ENCODE measurements around the gene TDRD7.

The TDRD7 gene

GRCh38 chr9:97500765-97501176, 88.9 kb downstream of the TDRD7 start:
- no peak for TF ChIP-seq CTCF (IDR thresholded peaks at IDR 0.05; ENCODE audit: low read depth, low read length)
- no peak for TF ChIP-seq MAX (IDR thresholded peaks at IDR 0.05; ENCODE audit: low read depth, low read length)
- no peak for DNase-seq (ENCODE audit: low read depth)
- no peak overlapping the region for H3K4me3 ChIP-seq (ENCODE audit: low read depth, low read length)

- peak; percentile 12 for TF ChIP-seq CTCF (IDR thresholded peaks at IDR 0.05; ENCODE audit: low read depth, low read length)
- TF ChIP-seq MAX (IDR thresholded peaks at IDR 0.05; ENCODE audit: low read depth, low read length): no peak
- H3K4me3 ChIP-seq (ENCODE audit: low read depth, low read length): no peak within 1 kb of the TSS
- peak; percentile 71 for DNase-seq (ENCODE audit: low read depth)
Measured at GRCh38 chr9:97501177-97501971, 89.5 kb downstream of the TDRD7 start, which contains the start of gene TMOD1. Gene TMOD1 (plus strand): TSS chr9:97501666. CDS start chr9:97524189, 22,523 bp downstream.

GRCh38 chr9:97501972-97502221, 90.0 kb downstream of the TDRD7 start:
- no peak for TF ChIP-seq MYC (IDR thresholded peaks at IDR 0.05; ENCODE audit: low read depth, low read length)
- no peak for TF ChIP-seq CTCF (IDR thresholded peaks at IDR 0.05; ENCODE audit: low read depth, low read length)
- no peak for DNase-seq (ENCODE audit: low read depth)
- no peak overlapping the region for H3K4me3 ChIP-seq (ENCODE audit: low read depth, low read length)

GRCh38 chr9:97502222-97502983, 90.5 kb downstream of the TDRD7 start:
- no peak for DNase-seq (ENCODE audit: low read depth)
- TF ChIP-seq MYC (IDR thresholded peaks at IDR 0.05; ENCODE audit: low read depth, low read length) (no peak), MAX (IDR thresholded peaks at IDR 0.05; ENCODE audit: low read depth, low read length) (no peak), CTCF (IDR thresholded peaks at IDR 0.05; ENCODE audit: low read depth, low read length) (no peak), POLR2A (IDR thresholded peaks at IDR 0.05; ENCODE audit: extremely low read depth, insufficient read length) (no peak)
- H3K4me3 ChIP-seq (ENCODE audit: low read depth, low read length): no peak overlapping the region

- no peak for TF ChIP-seq MAX (IDR thresholded peaks at IDR 0.05; ENCODE audit: low read depth, low read length)
- no peak for TF ChIP-seq POLR2A (IDR thresholded peaks at IDR 0.05; ENCODE audit: extremely low read depth, insufficient read length)
- no peak for TF ChIP-seq MYC (IDR thresholded peaks at IDR 0.05; ENCODE audit: low read depth, low read length)
- TF ChIP-seq CTCF (IDR thresholded peaks at IDR 0.05; ENCODE audit: low read depth, low read length): no peak
- DNase-seq (ENCODE audit: low read depth): no peak
- no peak overlapping the region for H3K4me3 ChIP-seq (ENCODE audit: low read depth, low read length)
Measured at GRCh38 chr9:97502984-97503861, 91.3 kb downstream of the TDRD7 start.

Data from NB4 (cell line).